ENCODE measurements around the gene FBXO27.
A peak's percentile ranks its signal among the peaks of the same experiment; 100 is the strongest.
"Not testable (repeated sequence)": the region's sequence is repeated elsewhere in the genome, so short reads cannot be mapped to it uniquely, and the experiment has no call there.

Gene FBXO27

GRCh38 chr19:39032063-39032918, at the start of gene FBXO27:
FBXO27 (minus strand) TSS chr19:39032549; CDS start chr19:39032227, 322 bp downstream.
- DNase-seq = no peak

- DNase-seq = no peak
Measured at GRCh38 chr19:39080431-39080830, 48.1 kb upstream of the FBXO27 start.

DNA sequence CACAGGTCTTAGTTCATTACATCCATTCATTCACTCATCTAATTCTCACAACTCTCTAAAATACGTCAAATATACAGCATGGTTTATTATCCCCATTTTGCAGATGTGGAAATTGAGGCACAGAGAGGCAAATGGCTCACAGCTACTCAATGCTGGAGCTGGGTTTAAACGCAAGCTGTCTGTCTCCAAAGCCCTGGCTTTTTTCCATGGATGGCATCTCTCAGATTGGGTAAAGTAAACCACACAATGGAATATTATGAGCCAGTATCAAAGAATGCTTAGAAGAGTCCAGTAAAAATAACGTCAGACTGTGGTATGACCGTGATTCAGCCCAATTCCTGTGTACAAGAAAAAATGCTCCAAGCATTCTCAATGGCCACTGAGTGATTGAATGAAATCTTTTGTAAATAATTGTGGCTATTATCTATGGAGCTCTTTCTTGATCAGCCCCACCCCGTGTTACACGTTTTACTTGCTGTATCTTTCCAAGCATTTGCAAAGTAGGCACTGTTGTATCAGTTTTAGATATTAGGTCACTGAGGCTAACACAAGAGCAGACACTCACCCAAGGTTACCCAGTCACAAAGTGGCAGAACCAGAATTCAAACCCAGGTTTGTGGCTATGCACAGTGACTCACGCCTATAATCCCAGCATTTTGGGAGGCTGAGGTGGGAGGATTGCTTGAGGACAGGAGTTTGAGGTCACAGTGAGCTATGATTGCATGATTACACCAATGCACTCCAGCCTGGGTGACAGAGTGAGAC, 46.3 kb upstream of the FBXO27 start:
- no peak for DNase-seq

GRCh38 chr19:39077323-39077722, 45.0 kb upstream of the FBXO27 start:
- DNase-seq = no peak

GRCh38 chr19:39074942-39075341, 42.6 kb upstream of the FBXO27 start:
- DNase-seq = no peak

- no peak for DNase-seq
Measured at GRCh38 chr19:39074205-39074692, 41.9 kb upstream of the FBXO27 start.

DNA sequence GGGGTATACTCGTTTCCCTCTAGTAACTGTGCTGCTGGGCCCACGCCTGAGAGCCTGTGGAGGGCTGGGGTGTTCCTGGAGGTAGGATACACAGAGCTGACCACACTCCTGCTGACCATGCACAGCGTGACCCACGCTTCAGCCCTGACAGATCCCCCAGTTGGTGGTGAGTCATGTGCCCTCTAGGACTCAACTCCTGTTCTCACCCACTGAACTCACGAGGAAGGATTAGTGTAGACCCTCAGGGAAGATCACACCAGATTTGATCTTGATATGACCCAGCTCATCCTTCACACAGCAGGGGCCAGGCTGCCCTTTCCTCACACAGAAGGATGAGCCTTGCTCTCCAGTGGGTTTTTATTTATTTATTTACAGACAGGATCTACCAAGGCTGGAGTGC, 38.5 kb upstream of the FBXO27 start:
- no peak for DNase-seq

- DNase-seq = not testable (repeated sequence)
Measured at GRCh38 chr19:39068259-39068658, 35.9 kb upstream of the FBXO27 start.

GRCh38 chr19:39067104-39067503, 34.8 kb upstream of the FBXO27 start:
- DNase-seq = no peak

- no peak for DNase-seq
Measured at GRCh38 chr19:39065928-39066327, 33.6 kb upstream of the FBXO27 start.

- no peak for DNase-seq
Measured at GRCh38 chr19:39064405-39064804, 32.1 kb upstream of the FBXO27 start.

DNA sequence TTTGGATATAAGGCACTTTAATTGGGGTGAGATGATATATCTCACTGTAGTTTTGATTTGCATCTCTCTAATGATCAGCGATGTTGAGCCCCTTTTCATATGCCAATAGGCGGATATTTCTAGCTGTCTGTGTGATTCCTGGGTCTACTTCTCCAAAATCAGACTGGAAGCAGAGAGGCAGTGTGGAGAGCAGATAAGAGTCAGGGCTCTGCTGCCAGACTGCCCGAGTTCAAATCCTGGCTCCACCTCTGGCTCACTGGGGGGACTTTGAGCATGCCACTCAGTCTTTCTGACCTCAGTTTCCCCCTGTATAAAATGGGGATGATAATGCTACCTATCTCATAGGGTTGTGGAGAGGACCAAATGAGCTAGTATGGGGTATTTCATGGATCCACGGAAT, 27.8 kb upstream of the FBXO27 start:
- DNase-seq = no peak

DNA sequence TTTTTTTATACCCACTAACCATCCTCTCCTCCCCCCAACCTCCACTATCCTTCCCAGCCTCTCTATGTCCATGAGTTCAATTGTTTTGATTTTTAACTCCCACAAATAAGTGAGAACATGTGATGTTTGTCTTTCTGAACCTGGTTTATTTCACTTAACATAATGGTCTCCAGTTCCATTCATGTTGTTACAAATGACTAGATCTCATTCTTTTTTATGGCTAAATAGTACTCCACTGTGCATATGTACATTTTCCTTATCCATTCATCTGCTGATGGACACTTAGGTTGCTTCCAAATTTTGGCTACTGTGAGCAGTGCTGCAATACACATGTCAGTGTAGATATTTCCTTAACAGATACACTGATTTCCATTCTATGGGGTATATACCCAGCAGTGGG, 27.0 kb upstream of the FBXO27 start:
- DNase-seq = no peak

GRCh38 chr19:39057615-39058014, 25.3 kb upstream of the FBXO27 start:
- no peak for DNase-seq

GRCh38 chr19:39054091-39054470, 21.7 kb upstream of the FBXO27 start:
- DNase-seq = no peak

DNA sequence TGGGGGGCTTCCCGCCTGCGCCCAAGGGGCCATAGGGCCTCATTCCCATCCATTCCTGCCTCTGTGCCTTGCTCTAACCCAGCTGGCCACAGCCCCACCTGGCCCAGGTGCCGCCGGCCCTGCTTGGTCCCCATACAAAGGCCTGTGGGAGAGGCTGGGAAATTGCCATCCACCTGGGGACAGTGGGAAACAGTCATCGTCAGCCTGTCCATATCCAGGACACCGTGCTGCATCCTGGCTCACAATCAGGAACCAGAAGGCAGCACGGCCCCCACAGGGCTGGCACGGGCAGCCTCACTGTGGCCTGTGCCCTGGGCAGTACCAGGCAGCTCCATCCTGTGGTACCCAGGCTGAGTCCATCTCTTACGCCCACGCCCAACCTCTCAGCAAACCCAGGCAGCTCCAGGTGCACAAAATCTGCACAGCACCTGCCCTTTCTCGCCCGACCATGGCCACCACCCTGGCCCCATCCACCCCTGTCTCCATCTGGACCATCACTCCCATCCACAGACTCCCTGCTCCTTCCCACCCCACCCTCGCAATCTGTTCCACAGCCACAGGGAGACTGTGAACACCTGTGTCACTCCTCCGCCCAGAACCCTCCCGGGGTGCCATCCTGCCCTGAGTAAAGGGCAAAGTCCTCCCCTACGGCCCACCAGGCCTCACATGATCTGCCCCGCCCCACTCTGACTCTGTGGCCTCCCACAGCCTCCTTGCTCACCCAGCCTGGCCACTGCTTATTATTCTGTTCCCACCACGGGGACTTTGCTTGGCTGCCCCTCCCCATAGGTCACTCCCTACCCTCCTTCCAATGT, 21.1 kb upstream of the FBXO27 start:
- DNase-seq = no peak

GRCh38 chr19:39052846-39053245, 20.5 kb upstream of the FBXO27 start:
- DNase-seq = no peak

DNA sequence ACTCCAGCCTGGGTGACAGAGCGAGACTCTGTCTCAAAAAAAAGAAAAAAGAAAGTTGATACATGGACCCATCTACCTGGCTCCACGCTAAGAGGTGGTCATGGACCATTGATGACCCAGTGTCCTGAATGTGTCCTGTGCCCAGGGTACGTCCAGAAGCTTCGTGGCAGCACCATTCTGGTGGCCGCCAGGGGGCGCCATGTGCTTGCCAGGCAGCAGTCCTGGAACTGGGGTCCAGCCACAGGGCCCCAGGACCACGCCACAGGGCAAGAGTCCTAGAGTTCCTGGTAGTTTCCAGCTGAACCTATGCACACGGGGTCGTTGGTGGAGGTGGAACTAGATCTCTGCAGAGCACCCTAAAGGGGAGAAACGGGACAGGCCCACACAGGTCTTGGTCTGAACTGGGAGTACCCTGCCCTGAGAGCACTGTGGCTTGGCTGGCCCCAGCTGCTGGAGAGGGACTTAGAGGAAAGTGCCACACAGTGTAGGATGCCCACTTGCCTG, 19.9 kb upstream of the FBXO27 start:
- peak; percentile 87 for DNase-seq

DNA sequence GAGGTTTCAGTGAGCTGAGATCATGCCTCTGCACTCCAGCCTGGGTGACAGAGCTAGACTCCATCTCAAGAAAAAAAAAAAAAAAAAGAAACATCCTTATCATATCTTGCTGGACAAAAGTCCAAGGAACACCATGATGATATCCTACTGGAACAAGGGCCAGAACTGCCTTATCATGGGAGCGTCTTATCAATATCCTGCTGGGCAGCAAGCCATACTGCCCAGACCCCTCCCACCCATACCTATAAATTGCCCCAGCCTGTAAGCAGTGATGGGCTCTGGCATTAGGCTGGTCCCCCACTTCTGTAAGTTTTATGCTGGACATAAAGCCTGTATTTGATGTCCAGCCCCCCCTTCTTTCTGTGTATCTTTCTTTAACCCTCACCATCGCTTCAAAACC, 14.7 kb upstream of the FBXO27 start:
- DNase-seq = no peak

- no peak for DNase-seq
Measured at GRCh38 chr19:39046037-39046821, 13.9 kb upstream of the FBXO27 start.

DNA sequence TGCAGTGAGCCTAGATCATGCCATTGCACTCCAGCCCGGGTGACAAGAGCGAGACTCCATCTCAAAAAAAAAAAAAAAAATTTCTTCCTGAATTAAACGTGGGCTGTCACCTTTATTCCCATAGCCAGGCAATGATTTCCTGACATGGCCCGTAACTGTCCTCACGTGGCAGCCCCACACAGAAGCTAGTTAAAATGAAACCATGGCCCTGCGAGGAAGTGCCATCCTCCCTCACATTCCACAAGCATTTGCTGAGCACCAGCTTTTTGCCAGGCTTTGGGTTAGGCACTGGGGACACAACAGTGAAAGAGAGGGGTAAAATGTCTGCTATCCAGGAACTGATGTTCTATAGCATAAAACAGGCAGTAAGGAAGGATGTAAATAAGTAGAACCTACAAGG, 13.2 kb upstream of the FBXO27 start:
- no peak for DNase-seq

DNA sequence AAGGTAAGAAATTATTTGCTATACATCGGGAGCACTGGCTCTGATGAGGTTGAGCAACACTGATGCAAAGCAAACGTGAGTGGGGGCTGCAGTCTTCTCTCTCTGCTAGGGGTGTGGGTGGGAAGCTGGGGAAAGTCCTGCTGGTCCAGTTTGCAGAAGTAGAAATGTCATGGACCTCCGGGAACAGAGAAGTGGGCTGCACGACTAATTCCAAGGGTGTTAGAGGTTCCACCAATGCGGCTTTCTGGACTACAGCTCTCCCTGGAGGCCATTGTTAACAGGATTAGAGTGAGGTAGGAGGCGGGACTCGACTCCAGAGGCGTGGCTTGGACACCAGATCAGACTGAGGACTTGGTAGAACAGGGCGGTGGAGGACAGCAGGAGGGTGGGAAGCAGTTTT, 5.7 kb upstream of the FBXO27 start:
- DNase-seq = no peak

All from activated CD8-positive, alpha-beta memory T cell treated with anti-CD3 and anti-CD28 coated beads for 24 hours (primary cell).